HUES6 (cell line): ENCODE results near the gene PDCD2L.

Source experiments
- H3K27ac ChIP-seq: 2 replicates; pipeline ENCODE4 v1.7.0; 2013; ENCODE audit warnings: low read depth, mild to moderate bottlenecking, low read length, inconsistent platforms
- H3K27me3 ChIP-seq: 2 replicates; pipeline ENCODE4 v1.6.1; 2013; ENCODE audit warnings: low read length; ENCODE audit not compliant: control insufficient read depth, insufficient read depth
- H3K36me3 ChIP-seq: 2 replicates; pipeline ENCODE4 v1.6.1; 2013; ENCODE audit warnings: low read length; ENCODE audit not compliant: control insufficient read depth, insufficient read depth
- H3K4me1 ChIP-seq: 2 replicates; pipeline ENCODE4 v1.6.1; 2013; ENCODE audit warnings: low read length; ENCODE audit not compliant: control insufficient read depth, insufficient read depth
- H3K4me3 ChIP-seq: 2 replicates; pipeline ENCODE4 v1.5.1; 2013; ENCODE audit warnings: low read depth, low read length
- H3K9ac ChIP-seq: one replicate; pipeline ENCODE4 v1.6.1; 2013; ENCODE audit warnings: mild to moderate bottlenecking, low read length
- H3K9me3 ChIP-seq: 2 replicates; pipeline ENCODE4 v1.6.1; 2013; ENCODE audit warnings: low read depth, low read length; ENCODE audit not compliant: control insufficient read depth, insufficient read depth

The PDCD2L gene

GRCh38 chr19:34404109-34404909 is at the start of gene PDCD2L:
PDCD2L (plus strand) TSS chr19:34404399; CDS start chr19:34404431, 32 bp downstream.
- Histone ChIP-seq H3K36me3 (peaks cover 25% of the 10 kb centered on the region), H3K4me3 (peak within 1 kb of the TSS; percentile 95), H3K4me1 (no peaks in the 10 kb centered on the region), H3K27me3 (no peaks in the 10 kb centered on the region), H3K9ac (peak within 1 kb of the TSS; percentile 92), H3K9me3 (no peaks in the 10 kb centered on the region), H3K27ac (peak within 1 kb of the TSS; percentile 38; the same call in 1 of the 2 replicates)

- peaks cover 14% of the 10 kb centered on the region for H3K4me1 ChIP-seq
- H3K27ac ChIP-seq: no peak overlapping the region
- H3K27me3 ChIP-seq: no peaks in the 10 kb centered on the region
- no peak overlapping the region for H3K4me3 ChIP-seq
- H3K9me3 ChIP-seq: no peaks in the 10 kb centered on the region
- peaks cover 19% of the 10 kb centered on the region for H3K36me3 ChIP-seq
- no peak overlapping the region for H3K9ac ChIP-seq
Observed at GRCh38 chr19:34355201-34355600, 49.0 kb upstream of the PDCD2L start.

GRCh38 chr19:34356875-34357274 is 47.3 kb upstream of the PDCD2L start:
- Histone ChIP-seq H3K9me3 (no peaks in the 10 kb centered on the region), H3K27me3 (no peaks in the 10 kb centered on the region), H3K9ac (no peak overlapping the region), H3K4me1 (peaks cover 14% of the 10 kb centered on the region), H3K36me3 (peaks cover 12% of the 10 kb centered on the region), H3K27ac (no peak overlapping the region), H3K4me3 (no peak overlapping the region)

- Histone ChIP-seq H3K27ac (no peak overlapping the region), H3K9ac (no peak overlapping the region)
Observed at GRCh38 chr19:34357431-34357830, 46.8 kb upstream of the PDCD2L start.

GRCh38 chr19:34359140-34359953 is 44.9 kb upstream of the PDCD2L start:
- H3K4me1 ChIP-seq: peaks cover 14% of the 10 kb centered on the region
- H3K9me3 ChIP-seq: no peaks in the 10 kb centered on the region
- H3K27ac ChIP-seq: peak overlapping the region; percentile 42
- H3K9ac ChIP-seq: peak overlapping the region; percentile 63
- peak overlapping the region; percentile 59 for H3K4me3 ChIP-seq
- no peaks in the 10 kb centered on the region for H3K27me3 ChIP-seq
- no peaks in the 10 kb centered on the region for H3K36me3 ChIP-seq

More at GRCh38 chr19:34357431-34357830, 46.8 kb upstream of the PDCD2L start:
- Histone ChIP-seq H3K27me3 (no peaks in the 10 kb centered on the region), H3K36me3 (peaks cover 8% of the 10 kb centered on the region), H3K9me3 (no peaks in the 10 kb centered on the region), H3K4me3 (no peak overlapping the region), H3K4me1 (peaks cover 14% of the 10 kb centered on the region)

GRCh38 chr19:34359954-34360315 is 44.3 kb upstream of the PDCD2L start:
- Histone ChIP-seq H3K9me3 (no peaks in the 10 kb centered on the region), H3K36me3 (no peaks in the 10 kb centered on the region), H3K4me1 (peaks cover 14% of the 10 kb centered on the region), H3K27ac (peak overlapping the region; percentile 12; the same call in 1 of the 2 replicates), H3K4me3 (peak overlapping the region; percentile 59), H3K9ac (peak overlapping the region; percentile 63), H3K27me3 (no peaks in the 10 kb centered on the region)

GRCh38 chr19:34360354-34360909 is 43.8 kb upstream of the PDCD2L start:
- Histone ChIP-seq H3K9ac (no peak overlapping the region), H3K9me3 (no peaks in the 10 kb centered on the region), H3K36me3 (no peaks in the 10 kb centered on the region), H3K4me3 (no peak overlapping the region), H3K27me3 (no peaks in the 10 kb centered on the region), H3K4me1 (peaks cover 14% of the 10 kb centered on the region), H3K27ac (no peak overlapping the region)

GRCh38 chr19:34362679-34363069 is 41.5 kb upstream of the PDCD2L start:
- H3K4me1 ChIP-seq: peaks cover 22% of the 10 kb centered on the region
- H3K9me3 ChIP-seq: no peaks in the 10 kb centered on the region

GRCh38 chr19:34363094-34363493 is 41.1 kb upstream of the PDCD2L start:
- no peak overlapping the region for H3K4me3 ChIP-seq
- peaks cover 22% of the 10 kb centered on the region for H3K4me1 ChIP-seq
- H3K27ac ChIP-seq: no peak overlapping the region
- no peaks in the 10 kb centered on the region for H3K27me3 ChIP-seq
- H3K9me3 ChIP-seq: no peaks in the 10 kb centered on the region
- peaks cover 19% of the 10 kb centered on the region for H3K36me3 ChIP-seq
- no peak overlapping the region for H3K9ac ChIP-seq

More at GRCh38 chr19:34362679-34363069, 41.5 kb upstream of the PDCD2L start:
- Histone ChIP-seq H3K27ac (no peak overlapping the region), H3K27me3 (no peaks in the 10 kb centered on the region), H3K36me3 (peaks cover 15% of the 10 kb centered on the region), H3K4me3 (no peak overlapping the region), H3K9ac (no peak overlapping the region)

GRCh38 chr19:34363930-34364329 is 40.3 kb upstream of the PDCD2L start:
- Histone ChIP-seq H3K36me3 (peaks cover 27% of the 10 kb centered on the region), H3K4me3 (no peak overlapping the region), H3K27ac (no peak overlapping the region), H3K9me3 (no peaks in the 10 kb centered on the region), H3K9ac (no peak overlapping the region), H3K4me1 (peaks cover 14% of the 10 kb centered on the region), H3K27me3 (no peaks in the 10 kb centered on the region)

- peaks cover 33% of the 10 kb centered on the region for H3K36me3 ChIP-seq
- H3K9ac ChIP-seq: peak overlapping the region; percentile 1
- H3K27ac ChIP-seq: no peak overlapping the region
- peak overlapping the region; percentile 89 for H3K4me3 ChIP-seq
- H3K9me3 ChIP-seq: no peaks in the 10 kb centered on the region
- no peaks in the 10 kb centered on the region for H3K27me3 ChIP-seq
- H3K4me1 ChIP-seq: peaks cover 14% of the 10 kb centered on the region
Observed at GRCh38 chr19:34364462-34364829, 39.8 kb upstream of the PDCD2L start.
